HG02884 (cell line): Measurements from ENCODE around the gene EPHB2.
"Not testable (repeated sequence)": the region's sequence is repeated elsewhere in the genome, so short reads cannot be mapped to it uniquely, and the experiment has no call there.

ENCODE experiments used
- ATAC-seq: cut with Tn5 transposase; IDR thresholded peaks from one replicate; pipeline ENCODE4 v1.9.1; 2021; ENCODE audit warnings: mild to moderate bottlenecking, moderate library complexity; ENCODE audit not compliant: unreplicated experiment

The EPHB2 gene

GRCh38 chr1:22710701-22711049 lies at the start of gene EPHB2:
EPHB2 (plus strand) TSS chr1:22710839; CDS start chr1:22710983, 144 bp downstream.
- no peak for ATAC-seq

GRCh38 chr1:22661880-22662279 lies 48.8 kb upstream of the EPHB2 start:
- no peak for ATAC-seq

- ATAC-seq, result no peak
These were observed 48.3 kb upstream of the EPHB2 start for GRCh38 chr1:22662318-22662717.

- ATAC-seq, result no peak
These were observed 47.6 kb upstream of the EPHB2 start for GRCh38 chr1:22662986-22663408.

- ATAC-seq, result no peak
These were observed 44.9 kb upstream of the EPHB2 start for GRCh38 chr1:22665752-22666151.

GRCh38 chr1:22666412-22666811 lies 44.2 kb upstream of the EPHB2 start:
- no peak for ATAC-seq

GRCh38 chr1:22668840-22669239 lies 41.8 kb upstream of the EPHB2 start:
- not testable (repeated sequence) for ATAC-seq

- ATAC-seq, result no peak
These were observed 40.2 kb upstream of the EPHB2 start for GRCh38 chr1:22670352-22670975.

- ATAC-seq, result no peak
These were observed 38.6 kb upstream of the EPHB2 start for GRCh38 chr1:22671999-22672398.

- ATAC-seq, result no peak
These were observed 36.9 kb upstream of the EPHB2 start for GRCh38 chr1:22673486-22674409.

- no peak for ATAC-seq
These were observed 36.3 kb upstream of the EPHB2 start for GRCh38 chr1:22674410-22674749.

GRCh38 chr1:22676151-22676550 lies 34.5 kb upstream of the EPHB2 start:
- not testable (repeated sequence) for ATAC-seq

GRCh38 chr1:22676916-22677583 lies 33.6 kb upstream of the EPHB2 start:
- ATAC-seq, result no peak

- ATAC-seq, result no peak
These were observed 32.4 kb upstream of the EPHB2 start for GRCh38 chr1:22677931-22678896.

GRCh38 chr1:22680726-22681125 lies 29.9 kb upstream of the EPHB2 start:
- no peak for ATAC-seq

GRCh38 chr1:22681556-22682276 lies 28.9 kb upstream of the EPHB2 start:
- no peak for ATAC-seq

- ATAC-seq, result no peak
These were observed 27.1 kb upstream of the EPHB2 start for GRCh38 chr1:22683547-22683946.

GRCh38 chr1:22685591-22686059 lies 25.0 kb upstream of the EPHB2 start:
- no peak for ATAC-seq

- no peak for ATAC-seq
These were observed 23.4 kb upstream of the EPHB2 start for GRCh38 chr1:22687191-22687590.

GRCh38 chr1:22688466-22688865 lies 22.2 kb upstream of the EPHB2 start:
- ATAC-seq, result no peak
